ENCODE results near the gene TSHZ3. TPM values are rescaled to one million over a fixed set of nuclear protein-coding genes. Genes with fewer than 3 reads are reported as not detected.

TSHZ3 gene
- total RNA-seq, 6 donors from 2014 or later: 2.9 to 10.1 (median 6.3) TPM

DNA sequence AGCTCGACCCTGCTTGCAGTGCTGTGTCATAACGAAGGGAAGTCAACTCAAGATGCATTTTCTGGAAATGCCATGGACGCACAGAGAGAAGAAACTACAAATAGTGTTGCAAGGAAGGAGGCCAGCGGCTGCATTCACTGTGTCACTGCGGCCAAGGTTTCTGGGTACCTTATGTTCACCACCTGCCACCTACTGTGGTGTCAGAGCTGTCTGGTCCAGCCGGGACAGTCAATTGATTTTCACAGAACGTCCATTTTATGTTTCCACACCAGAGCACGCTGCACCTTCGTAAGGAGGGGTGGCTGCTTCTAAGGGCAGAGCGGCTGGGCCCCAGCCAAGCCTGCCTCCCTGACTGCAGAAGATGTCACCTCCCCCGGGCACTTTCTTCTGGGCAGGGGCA is 17.7 kb downstream of the TSHZ3 start:
- WGBS, 2 donors: 76 to 77% methylated on average over 11 of the region's 11 CpGs
- Histone ChIP-seq H3K4me3 (no peak overlapping the region), H3K27me3 (no peaks in the 10 kb centered on the region), H3K4me1 (peaks cover 0 to 14% (median 2%) of the 10 kb centered on the region in 4 donors), H3K9me3 (no peaks in the 10 kb centered on the region), H3K36me3 (no peaks in the 10 kb centered on the region), H3K27ac (no peak overlapping the region)
- ATAC-seq (ENCODE audit: low FRiP score in 2 of 2) (no peak), DNase-seq (no peak)
- no peak for TF ChIP-seq POLR2A (IDR thresholded peaks at IDR 0.05)

GRCh38 chr19:31330761-31331160 is 18.5 kb downstream of the TSHZ3 start:
- Histone ChIP-seq H3K36me3 (no peaks in the 10 kb centered on the region), H3K4me1 (peaks cover 0 to 16% (median 3%) of the 10 kb centered on the region in 4 donors), H3K4me3 (no peak overlapping the region), H3K27me3 (no peaks in the 10 kb centered on the region), H3K27ac (no peak overlapping the region), H3K9me3 (no peaks in the 10 kb centered on the region)
- peak in 1 of 2 donors; percentile 30 for ATAC-seq (ENCODE audit: low FRiP score in 2 of 2)
- DNase-seq: no peak
- 77 to 82% methylated on average over 6 to 12 of the region's 12 CpGs for WGBS, 2 donors
- TF ChIP-seq POLR2AphosphoS5 (IDR thresholded peaks at IDR 0.05): no peak
- TF ChIP-seq CTCF (IDR thresholded peaks at IDR 0.05): no peak
- no peak for TF ChIP-seq POLR2A (IDR thresholded peaks at IDR 0.05)

- WGBS, 2 donors: 90 to 96% methylated on average over 3 to 10 of the region's 10 CpGs
- no peak for TF ChIP-seq CTCF (IDR thresholded peaks at IDR 0.05)
- TF ChIP-seq POLR2A (IDR thresholded peaks at IDR 0.05): no peak
- no peak for TF ChIP-seq EP300 (IDR thresholded peaks at IDR 0.05)
- no peak for TF ChIP-seq POLR2AphosphoS5 (IDR thresholded peaks at IDR 0.05)
- H3K4me1 ChIP-seq: peaks cover 0 to 16% (median 3%) of the 10 kb centered on the region in 4 donors
These were observed 19.0 kb downstream of the TSHZ3 start for GRCh38 chr19:31330237-31330636.

GRCh38 chr19:31329819-31330218 is 19.4 kb downstream of the TSHZ3 start:
- H3K4me3 ChIP-seq: no peak overlapping the region
- TF ChIP-seq EP300 (IDR thresholded peaks at IDR 0.05): no peak
- no peak for TF ChIP-seq CTCF (IDR thresholded peaks at IDR 0.05)
- TF ChIP-seq POLR2A (IDR thresholded peaks at IDR 0.05): no peak
- TF ChIP-seq POLR2AphosphoS5 (IDR thresholded peaks at IDR 0.05): no peak
- H3K4me1 ChIP-seq: peaks cover 0 to 16% (median 3%) of the 10 kb centered on the region in 4 donors
- H3K36me3 ChIP-seq: no peaks in the 10 kb centered on the region
- 80 to 85% methylated on average over 4 of the region's 4 CpGs for WGBS, 2 donors
- no peaks in the 10 kb centered on the region for H3K27me3 ChIP-seq
- peak overlapping the region in 1 of 4 donors; percentile 3 for H3K27ac ChIP-seq
- ATAC-seq (ENCODE audit: low FRiP score in 2 of 2) (no peak), DNase-seq (no peak)
- H3K9me3 ChIP-seq: no peaks in the 10 kb centered on the region

More at GRCh38 chr19:31330237-31330636, 19.0 kb downstream of the TSHZ3 start:
- peak in 1 of 2 donors; percentile 28 for ATAC-seq (ENCODE audit: low FRiP score in 2 of 2)
- no peak overlapping the region for H3K4me3 ChIP-seq
- H3K36me3 ChIP-seq: no peaks in the 10 kb centered on the region
- peak in 1 of 2 donors; percentile 59 for DNase-seq
- H3K27me3 ChIP-seq: no peaks in the 10 kb centered on the region
- H3K27ac ChIP-seq: no peak overlapping the region
- no peaks in the 10 kb centered on the region for H3K9me3 ChIP-seq

DNA sequence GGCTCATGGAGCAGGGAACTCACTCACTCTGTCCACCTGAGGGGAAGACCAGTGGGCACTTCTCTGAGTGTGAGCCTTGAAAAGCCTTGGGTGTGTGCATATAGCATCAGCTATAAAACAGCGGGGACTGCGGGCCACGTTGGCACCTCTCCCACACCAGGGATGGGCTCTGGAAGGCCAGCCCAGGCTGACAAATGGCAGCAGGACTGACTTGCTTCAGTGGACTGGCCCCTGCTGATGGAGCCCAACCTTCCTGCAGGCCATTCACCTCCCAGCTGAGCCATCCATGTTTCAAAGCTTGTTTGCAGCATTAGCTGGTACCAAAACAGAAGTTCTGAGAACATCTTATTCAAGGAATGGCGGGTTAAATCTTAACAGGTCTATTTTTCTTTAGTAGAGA is 21.0 kb downstream of the TSHZ3 start:
- Histone ChIP-seq H3K36me3 (no peaks in the 10 kb centered on the region), H3K4me1 (peaks cover 0 to 16% (median 3%) of the 10 kb centered on the region in 4 donors), H3K9me3 (no peaks in the 10 kb centered on the region), H3K4me3 (no peak overlapping the region), H3K27ac (no peak overlapping the region), H3K27me3 (no peaks in the 10 kb centered on the region)
- ATAC-seq (ENCODE audit: low FRiP score in 2 of 2) (no peak), DNase-seq (peak in 1 of 2 donors; percentile 27)
- TF ChIP-seq EP300 (IDR thresholded peaks at IDR 0.05) (no peak), CTCF (IDR thresholded peaks at IDR 0.05) (no peak), POLR2AphosphoS5 (IDR thresholded peaks at IDR 0.05) (no peak), POLR2A (IDR thresholded peaks at IDR 0.05) (no peak)
- 91 to 100% methylated on average over 1 to 4 of the region's 4 CpGs for WGBS, 2 donors
